Endothelial cell of umbilical vein (primary cell): Measurements from ENCODE around the gene DOCK4. TPM values are rescaled to one million over a fixed set of nuclear protein-coding genes. Genes with fewer than 3 reads are reported as not detected.

ENCODE experiments used
- BruUV-seq: library from RNA; stranded (reverse); fragments of 400-500 nt; replicated peaks from 2 replicates; lab custom pipeline; 2021; lab: Mats Ljungman, UMichigan
- CTCF ChIA-PET: fragments of 300-600, 350-600 bp; sonication (Branson Sonifier 250); formaldehyde crosslinking; loops from one replicate; lab custom pipeline; 2021; ENCODE audit warnings: antibody characterized with exemption, inconsistent platforms; lab: Charles Lee
- POLR2A ChIA-PET: fragments of 300-600, 350-600 bp; sonication (Branson Sonifier 250); formaldehyde crosslinking; loops from one replicate; lab custom pipeline; 2021; ENCODE audit warnings: antibody characterized with exemption, inconsistent platforms; lab: Charles Lee
- DNase-seq: peaks from one replicate; pipeline ENCODE4 v3.0.0-alpha.2; 2011; ENCODE audit warnings: low read depth, low spot score
- FAIRE-seq: peaks from 2 replicates; lab custom pipeline; 2011; peaks lifted over from hg19 to GRCh38; lab: Jason Lieb, UNC
- H2AFZ ChIP-seq: 2 replicates; pipeline ENCODE4 v1.6.0; 2012; ENCODE audit warnings: low read depth, low read length, control low read depth, inconsistent platforms
- H3K27ac ChIP-seq: 2 replicates; pipeline ENCODE4 v1.5.1; 2011; ENCODE audit warnings: low read depth, mild to moderate bottlenecking, control low read depth, low read length, moderate library complexity; ENCODE audit not compliant: insufficient read depth
- H3K27me3 ChIP-seq, 2 experiments: 2 replicates each; pipeline versions ENCODE4 v1.6.0 to v1.6.1; 2011; ENCODE audit warnings: low read length in 2 of 2, mixed read lengths in 1 of 2; ENCODE audit not compliant: control insufficient read depth in 2 of 2, insufficient read depth in 2 of 2
- H3K36me3 ChIP-seq, 2 experiments: 2 replicates in 1 of 2; 3 replicates in 1 of 2; pipeline ENCODE4 v1.5.1; 2011; ENCODE audit warnings: low read length in 2 of 2, mild to moderate bottlenecking in 1 of 2, moderate library complexity in 1 of 2; ENCODE audit not compliant: control insufficient read depth in 2 of 2, insufficient read depth in 2 of 2; ENCODE audit errors: extremely low read depth in 1 of 2
- H3K4me1 ChIP-seq: 3 replicates; pipeline ENCODE4 v1.5.1; 2011; ENCODE audit warnings: mild to moderate bottlenecking, low read length; ENCODE audit not compliant: control insufficient read depth, insufficient read depth; ENCODE audit errors: extremely low read depth
- H3K4me2 ChIP-seq: 2 replicates; pipeline ENCODE4 v1.6.1; 2011; ENCODE audit warnings: low read length, control low read depth, mixed read lengths; ENCODE audit not compliant: insufficient read depth
- H3K4me3 ChIP-seq, 3 experiments: fragments of 200-600 bp in 1 of 3; sonication (generic), shearing (Covaris generic) in 1 of 3; replicated peaks in 1 of 3; 2 replicates each; pipeline ENCODE4 v1.5.1; 2011 to 2016; ENCODE audit warnings: control low read depth in 3 of 3, low read length in 3 of 3, mild to moderate bottlenecking in 2 of 3, inconsistent platforms in 1 of 3, low read depth in 1 of 3, moderate library complexity in 1 of 3; ENCODE audit not compliant: insufficient read depth in 1 of 3
- H3K79me2 ChIP-seq: 2 replicates; pipeline ENCODE4 v1.6.0; 2012; ENCODE audit warnings: low read length, inconsistent platforms; ENCODE audit not compliant: control insufficient read depth, insufficient read depth
- H3K9ac ChIP-seq: replicated peaks from 2 replicates; pipeline ENCODE3; 2011; ENCODE audit warnings: low read length, control low read depth; ENCODE audit not compliant: insufficient read depth; ENCODE audit errors: extremely low read depth
- H3K9me1 ChIP-seq: replicated peaks from 3 replicates; pipeline ENCODE4 v1.6.0; 2011; ENCODE audit warnings: mild to moderate bottlenecking, low read length; ENCODE audit not compliant: control insufficient read depth, insufficient read depth; ENCODE audit errors: extremely low read depth
- H3K9me3 ChIP-seq: replicated peaks from 2 replicates; pipeline ENCODE4 v1.5.1; 2012; ENCODE audit warnings: low read length, inconsistent platforms; ENCODE audit not compliant: control insufficient read depth, insufficient read depth
- H4K20me1 ChIP-seq: replicated peaks from 2 replicates; pipeline ENCODE3; 2011; ENCODE audit warnings: mild to moderate bottlenecking, low read length; ENCODE audit not compliant: control insufficient read depth, insufficient read depth; ENCODE audit errors: extremely low read depth
- CTCF ChIP-seq, 2 donors: IDR thresholded peaks; 1 replicate in 1 of 2; 2 replicates in 1 of 2; pipeline ENCODE4 v1.5.1; 2011; ENCODE audit warnings: low read length in 2 of 2, mild to moderate bottlenecking in 2 of 2, moderate library complexity in 2 of 2, control low read depth in 1 of 2, inconsistent platforms in 1 of 2, low read depth in 1 of 2; ENCODE audit not compliant: insufficient read depth in 1 of 2; ENCODE audit errors: extremely low read depth in 1 of 2
- EZH2 ChIP-seq: IDR thresholded peaks from 2 replicates; pipeline ENCODE4 v1.6.1; 2012; ENCODE audit warnings: borderline replicate concordance, low read depth, mild to moderate bottlenecking, moderate library complexity, low read length, inconsistent platforms; ENCODE audit not compliant: severe bottlenecking
- FOS ChIP-seq: IDR thresholded peaks from 2 replicates; pipeline ENCODE4 v1.6.1; 2011; ENCODE audit warnings: mild to moderate bottlenecking, low read length, moderate library complexity, borderline replicate concordance; ENCODE audit not compliant: insufficient read depth
- JUN ChIP-seq: IDR thresholded peaks from 2 replicates; pipeline ENCODE4 v1.6.1; 2011; ENCODE audit warnings: borderline replicate concordance, low read depth; ENCODE audit not compliant: insufficient read length, insufficient read depth
- MAX ChIP-seq: IDR thresholded peaks from 2 replicates; pipeline ENCODE4 v1.6.1; 2011; ENCODE audit not compliant: insufficient read depth, insufficient read length
- MYC ChIP-seq: IDR thresholded peaks from one replicate; pipeline ENCODE4 v1.6.1; 2011; ENCODE audit warnings: mild to moderate bottlenecking, low read depth, low read length
- POLR2A ChIP-seq: IDR thresholded peaks from 2 replicates; pipeline ENCODE4 v1.6.1; 2012; ENCODE audit warnings: low read depth, mild to moderate bottlenecking, control low read depth, low read length
- dilution Hi-C: fragments of 300-500 bp; cut with MboI; formaldehyde crosslinking; loops from one replicate; pipeline ENCODE4 v1.15.0; 2019; ENCODE audit warnings: low sequenced_read_pairs; ENCODE audit not compliant: extremely low pct_ligation_motif_present
- intact Hi-C: fragments of 100-400 bp; cut with micrococcal nuclease; formaldehyde crosslinking; loops from one replicate; pipeline ENCODE4 v1.10.0; 2022
- polyA plus RNA-seq, 4 experiments: library from polyadenylated mRNA; depleted of rRNA in 3 of 4; stranded (reverse) in 3 of 4; unstranded in 1 of 4; fragments of >200 nt; gene quantifications; 2 replicates each; pipeline versions ENCODE4 v1.2.1 to v1.2.3, GENCODE V29; 2011 to 2012; ENCODE audit warnings: missing spikeins in 1 of 4
- total RNA-seq: library from RNA; stranded (reverse); gene quantifications from 2 replicates; pipeline ENCODE4 v1.2.3, GENCODE V29; 2021

DOCK4 gene
- total and polyA plus RNA-seq, 2 donors (not counting 3 experiments of a cell fraction or from before 2014, with no cell fraction given), result 47.4 to 164 TPM

GRCh38 chr7:112010109-112010508 lies 196.1 kb downstream of the DOCK4 start:
- Histone ChIP-seq H3K4me3 (no peak overlapping the region), H3K4me2 (no peak overlapping the region), H3K9me1 (no peaks in the 10 kb centered on the region), H4K20me1 (peaks cover 6% of the 10 kb centered on the region), H3K9me3 (no peaks in the 10 kb centered on the region), H3K36me3 (no peaks in the 10 kb centered on the region), H3K9ac (no peak overlapping the region), H3K4me1 (peaks cover 25% of the 10 kb centered on the region), H3K27ac (no peak overlapping the region), H2AFZ (no peak overlapping the region), H3K79me2 (peaks cover 97% of the 10 kb centered on the region), H3K27me3 (no peaks in the 10 kb centered on the region)
- intact Hi-C loops, result no loop called here
- ChIA-PET POLR2A (no interaction called here), CTCF (interaction anchor here (1.2 kb wide), 1 partner anchor 10 kb away, joined by 4 read pairs; no protein-coding TSS in a partner anchor)
- FAIRE-seq (no peak), DNase-seq (no peak)
- TF ChIP-seq MAX (no peak), POLR2A (no peak), JUN (no peak), EZH2 (no peak), MYC (no peak)
- dilution Hi-C loops, result no loop called here
- BruUV-seq, result no TSS peak

- no peak for FAIRE-seq
- BruUV-seq, result no TSS peak
- no peaks in the 10 kb centered on the region for H3K9me3 ChIP-seq
- dilution Hi-C loops (no loop called here), intact Hi-C loops (no loop called here)
- H3K27me3 ChIP-seq, result no peaks in the 10 kb centered on the region
- POLR2A ChIA-PET, result interaction anchor here (0.8 kb wide), 1 partner anchor 441 kb away, joined by 3 read pairs; the partner anchor contains the start of gene IFRD1
- CTCF ChIA-PET, result interaction anchor here (1.2 to 1.9 kb wide), 2 partner anchors 9 to 22 kb away, joined by 4 read pairs; no protein-coding TSS in a partner anchor
- H4K20me1 ChIP-seq, result peaks cover 12% of the 10 kb centered on the region
- peak; percentile 44 for DNase-seq
- no peak overlapping the region for H3K4me3 ChIP-seq
- H3K9me1 ChIP-seq, result no peaks in the 10 kb centered on the region
- H3K4me2 ChIP-seq, result no peak overlapping the region
- H3K36me3 ChIP-seq, result no peaks in the 10 kb centered on the region
- H3K27ac ChIP-seq, result peak overlapping the region; percentile 24
- TF ChIP-seq CTCF (IDR thresholded peaks at IDR 0.05; ENCODE audit: extremely low read depth in 1 of 2, insufficient read depth in 1 of 2, low read depth in 1 of 2, low read length in 2 of 2) (no peak), FOS (peak; percentile 40)
- H3K4me1 ChIP-seq, result peaks cover 25% of the 10 kb centered on the region
- peaks cover 96% of the 10 kb centered on the region for H3K79me2 ChIP-seq
- H3K9ac ChIP-seq, result no peak overlapping the region
- no peak overlapping the region for H2AFZ ChIP-seq
These were observed 197.1 kb downstream of the DOCK4 start for GRCh38 chr7:112009081-112009480.
